ENCODE results near the gene UGT2B15.

DNA sequence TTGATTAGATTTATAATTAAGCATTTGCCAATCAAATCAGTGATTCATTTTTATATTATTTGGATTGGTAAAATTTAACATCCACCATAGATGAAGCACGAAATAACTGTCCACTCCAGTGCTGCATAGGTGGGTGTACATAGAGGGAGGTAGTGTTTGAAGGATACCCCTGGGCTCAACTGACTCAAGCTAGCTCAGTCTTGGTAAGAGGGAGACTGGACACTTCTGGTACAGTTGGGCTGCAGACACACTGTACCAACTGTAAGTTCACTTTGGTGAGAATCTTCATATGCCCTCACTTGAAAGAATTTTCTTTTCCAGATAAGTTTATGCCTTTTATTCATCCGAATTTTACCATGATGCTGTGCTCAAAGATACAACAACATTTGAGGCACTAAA is 48.6 kb upstream of the UGT2B15 start:
- TF ChIP-seq FOXM1 (IDR thresholded peaks at IDR 0.05; ENCODE audit: borderline replicate concordance) (no peak), BHLHE40 (IDR thresholded peaks at IDR 0.05; ENCODE audit: borderline replicate concordance) (no peak)
